Measurements from ENCODE around the gene CTNNBL1.

DNA sequence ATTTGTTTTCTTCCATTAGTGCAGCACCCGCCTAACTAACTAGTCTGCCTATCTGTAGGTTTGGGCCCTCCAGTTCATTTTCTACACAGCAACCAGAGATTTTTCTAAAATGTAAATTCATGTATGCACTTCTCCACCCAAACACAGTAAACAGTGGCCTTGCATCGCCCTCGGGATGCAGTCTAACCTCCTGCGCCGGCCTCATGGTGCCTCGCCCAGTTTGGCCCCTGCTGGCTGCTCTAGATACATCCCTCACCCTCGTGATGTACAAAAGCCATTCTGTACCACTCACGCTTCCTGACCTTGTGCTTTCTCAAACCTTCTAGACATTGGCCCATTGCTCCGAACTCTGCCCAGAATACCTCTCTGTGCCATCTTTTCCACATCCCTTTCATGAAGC lies 155.3 kb downstream of the CTNNBL1 start:
- TF ChIP-seq, protein P1, sequence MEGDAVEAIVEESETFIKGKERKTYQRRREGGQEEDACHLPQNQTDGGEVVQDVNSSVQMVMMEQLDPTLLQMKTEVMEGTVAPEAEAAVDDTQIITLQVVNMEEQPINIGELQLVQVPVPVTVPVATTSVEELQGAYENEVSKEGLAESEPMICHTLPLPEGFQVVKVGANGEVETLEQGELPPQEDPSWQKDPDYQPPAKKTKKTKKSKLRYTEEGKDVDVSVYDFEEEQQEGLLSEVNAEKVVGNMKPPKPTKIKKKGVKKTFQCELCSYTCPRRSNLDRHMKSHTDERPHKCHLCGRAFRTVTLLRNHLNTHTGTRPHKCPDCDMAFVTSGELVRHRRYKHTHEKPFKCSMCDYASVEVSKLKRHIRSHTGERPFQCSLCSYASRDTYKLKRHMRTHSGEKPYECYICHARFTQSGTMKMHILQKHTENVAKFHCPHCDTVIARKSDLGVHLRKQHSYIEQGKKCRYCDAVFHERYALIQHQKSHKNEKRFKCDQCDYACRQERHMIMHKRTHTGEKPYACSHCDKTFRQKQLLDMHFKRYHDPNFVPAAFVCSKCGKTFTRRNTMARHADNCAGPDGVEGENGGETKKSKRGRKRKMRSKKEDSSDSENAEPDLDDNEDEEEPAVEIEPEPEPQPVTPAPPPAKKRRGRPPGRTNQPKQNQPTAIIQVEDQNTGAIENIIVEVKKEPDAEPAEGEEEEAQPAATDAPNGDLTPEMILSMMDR (IDR thresholded peaks at IDR 0.05), result no peak
- TF ChIP-seq EP300 (IDR thresholded peaks at IDR 0.05), result no peak

All from stomach (tissue), 4 donors.